ENCODE measurements around the gene PARD6G. TPM values are rescaled to one million over a fixed set of nuclear protein-coding genes. Genes with fewer than 3 reads are reported as not detected.

PARD6G gene
- polyA plus RNA-seq, 1 of the 3 experiments (the other 2 are of a cell fraction): 4.3 TPM

DNA sequence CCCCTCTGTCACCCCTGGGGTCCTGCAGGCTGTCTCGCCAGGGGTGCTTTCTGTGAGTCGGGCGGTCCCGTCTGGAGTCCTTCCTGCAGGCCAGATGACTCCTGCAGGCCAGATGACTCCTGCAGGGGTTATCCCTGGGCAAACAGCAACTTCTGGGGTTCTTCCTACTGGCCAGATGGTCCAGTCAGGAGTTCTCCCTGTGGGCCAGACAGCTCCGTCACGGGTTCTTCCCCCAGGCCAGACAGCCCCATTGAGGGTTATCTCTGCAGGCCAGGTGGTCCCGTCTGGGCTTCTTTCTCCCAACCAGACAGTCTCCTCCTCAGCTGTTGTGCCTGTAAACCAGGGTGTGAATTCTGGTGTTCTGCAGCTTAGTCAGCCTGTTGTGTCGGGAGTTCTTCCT is 110.6 kb downstream of the PARD6G start:
- Histone ChIP-seq H3K4me2 (no peak overlapping the region), H3F3A (replicated peaks; ENCODE audit: insufficient read depth) (no peaks in the 10 kb centered on the region), H3K36me3 (replicated peaks in 1 of 2; ENCODE audit: control insufficient read depth in 1 of 2, insufficient read depth in 2 of 2, low read length in 1 of 2) (peaks cover 53 to 76% of the 10 kb centered on the region in 2 experiments), H3K27me3 (ENCODE audit: insufficient read depth) (no peaks in the 10 kb centered on the region), H4K20me1 (ENCODE audit: insufficient read depth) (peaks cover 5% of the 10 kb centered on the region; the same call in 1 of the 2 replicates), H3K9me3 (no peaks in the 10 kb centered on the region), H2AFZ (ENCODE audit: low read depth) (no peak overlapping the region), H3K4me1 (ENCODE audit: control insufficient read depth in 1 of 2, insufficient read depth in 2 of 2, low read depth in 1 of 2, low read length in 1 of 2) (peaks cover 4 to 12% of the 10 kb centered on the region in 2 experiments; a peak in 1 of 4 replicates), H3K4me3 (ENCODE audit: low read depth in 2 of 2, low read length in 1 of 2) (no peak overlapping the region), H3K27ac (ENCODE audit: low read depth in 2 of 2, low read length in 1 of 2) (no peak overlapping the region; a peak in 1 of 4 replicates), H3K9me2 (no peaks in the 10 kb centered on the region), H3K79me2 (ENCODE audit: insufficient read depth) (peaks cover 38% of the 10 kb centered on the region), H3K9ac (no peak overlapping the region)
- POLR2A ChIA-PET: no interaction called here
- DNase-seq: peak; percentile 28
- TF ChIP-seq GATA2 (CRISPR knock-in tag; IDR thresholded peaks at IDR 0.05) (no peak), TEAD4 (IDR thresholded peaks at IDR 0.05; ENCODE audit: borderline replicate concordance, insufficient read depth) (no peak), SMC3 (IDR thresholded peaks at IDR 0.05; ENCODE audit: low read depth, low read length) (no peak)
- TF ChIP-seq, protein P1, sequence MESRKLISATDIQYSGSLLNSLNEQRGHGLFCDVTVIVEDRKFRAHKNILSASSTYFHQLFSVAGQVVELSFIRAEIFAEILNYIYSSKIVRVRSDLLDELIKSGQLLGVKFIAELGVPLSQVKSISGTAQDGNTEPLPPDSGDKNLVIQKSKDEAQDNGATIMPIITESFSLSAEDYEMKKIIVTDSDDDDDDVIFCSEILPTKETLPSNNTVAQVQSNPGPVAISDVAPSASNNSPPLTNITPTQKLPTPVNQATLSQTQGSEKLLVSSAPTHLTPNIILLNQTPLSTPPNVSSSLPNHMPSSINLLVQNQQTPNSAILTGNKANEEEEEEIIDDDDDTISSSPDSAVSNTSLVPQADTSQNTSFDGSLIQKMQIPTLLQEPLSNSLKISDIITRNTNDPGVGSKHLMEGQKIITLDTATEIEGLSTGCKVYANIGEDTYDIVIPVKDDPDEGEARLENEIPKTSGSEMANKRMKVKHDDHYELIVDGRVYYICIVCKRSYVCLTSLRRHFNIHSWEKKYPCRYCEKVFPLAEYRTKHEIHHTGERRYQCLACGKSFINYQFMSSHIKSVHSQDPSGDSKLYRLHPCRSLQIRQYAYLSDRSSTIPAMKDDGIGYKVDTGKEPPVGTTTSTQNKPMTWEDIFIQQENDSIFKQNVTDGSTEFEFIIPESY (IDR thresholded peaks at IDR 0.05; ENCODE audit: borderline replicate concordance, low read depth): no peak
- TF ChIP-seq, protein P2, sequence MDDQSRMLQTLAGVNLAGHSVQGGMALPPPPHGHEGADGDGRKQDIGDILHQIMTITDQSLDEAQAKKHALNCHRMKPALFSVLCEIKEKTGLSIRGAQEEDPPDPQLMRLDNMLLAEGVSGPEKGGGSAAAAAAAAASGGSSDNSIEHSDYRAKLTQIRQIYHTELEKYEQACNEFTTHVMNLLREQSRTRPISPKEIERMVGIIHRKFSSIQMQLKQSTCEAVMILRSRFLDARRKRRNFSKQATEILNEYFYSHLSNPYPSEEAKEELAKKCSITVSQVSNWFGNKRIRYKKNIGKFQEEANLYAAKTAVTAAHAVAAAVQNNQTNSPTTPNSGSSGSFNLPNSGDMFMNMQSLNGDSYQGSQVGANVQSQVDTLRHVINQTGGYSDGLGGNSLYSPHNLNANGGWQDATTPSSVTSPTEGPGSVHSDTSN (IDR thresholded peaks at IDR 0.05): no peak
- WGBS (ENCODE audit: low lambda C conversion rate): 92% methylated on average over 7 of the region's 8 CpGs
- CTCF ChIA-PET: no interaction called here

DNA sequence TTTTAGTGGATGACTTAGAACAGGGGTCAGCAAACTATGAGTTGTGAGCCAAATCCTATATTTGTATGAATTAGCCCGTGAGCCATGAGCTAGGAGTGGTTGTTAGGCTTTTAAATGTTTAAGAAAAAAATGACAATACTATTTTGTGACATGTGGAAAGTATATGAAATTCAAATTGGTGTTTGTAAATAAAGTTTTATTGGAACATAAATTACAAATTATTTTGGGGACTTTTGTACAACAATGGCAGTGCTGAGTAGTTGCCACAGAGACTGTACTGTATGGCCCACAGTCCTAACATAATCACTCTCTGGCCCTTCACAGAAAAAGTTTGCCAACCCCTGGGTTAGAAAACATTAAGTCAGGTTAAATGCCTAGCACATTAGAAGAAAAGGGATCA is 112.2 kb downstream of the PARD6G start:
- H3K4me3 ChIP-seq (ENCODE audit: low read depth in 2 of 2, low read length in 1 of 2): no peak overlapping the region
- 87% methylated on average over 1 of the region's 1 CpG for WGBS (ENCODE audit: low lambda C conversion rate)
- DNase-seq: no peak
- H3K9me3 ChIP-seq: no peaks in the 10 kb centered on the region
- peaks cover 12% of the 10 kb centered on the region for H4K20me1 ChIP-seq (ENCODE audit: insufficient read depth)
- peaks cover 4 to 15% of the 10 kb centered on the region in 2 experiments; a peak in 1 of 4 replicates for H3K4me1 ChIP-seq (ENCODE audit: control insufficient read depth in 1 of 2, insufficient read depth in 2 of 2, low read depth in 1 of 2, low read length in 1 of 2)
- no peaks in the 10 kb centered on the region for H3F3A ChIP-seq (replicated peaks; ENCODE audit: insufficient read depth)
- TF ChIP-seq TEAD4 (IDR thresholded peaks at IDR 0.05; ENCODE audit: borderline replicate concordance, insufficient read depth) (no peak), FOXM1 (IDR thresholded peaks at IDR 0.05; ENCODE audit: low read depth) (no peak), POLR2AphosphoS5 (IDR thresholded peaks at IDR 0.05; ENCODE audit: low read depth, low read length) (no peak), TAF1 (IDR thresholded peaks at IDR 0.05; ENCODE audit: borderline replicate concordance, low read depth, low read length) (no peak), FOSL2 (IDR thresholded peaks at IDR 0.05; ENCODE audit: borderline replicate concordance, low read depth) (no peak), RCOR1 (IDR thresholded peaks at IDR 0.05; ENCODE audit: low read length) (no peak), YY1 (IDR thresholded peaks at IDR 0.05; ENCODE audit: low read depth) (no peak), GABPA (IDR thresholded peaks at IDR 0.05; ENCODE audit: low read depth) (no peak), EZH2phosphoT487 (IDR thresholded peaks at IDR 0.05; ENCODE audit: borderline replicate concordance, low read depth) (no peak), RAD21 (IDR thresholded peaks at IDR 0.05; ENCODE audit: low read length) (no peak)
- TF ChIP-seq, protein P3, sequence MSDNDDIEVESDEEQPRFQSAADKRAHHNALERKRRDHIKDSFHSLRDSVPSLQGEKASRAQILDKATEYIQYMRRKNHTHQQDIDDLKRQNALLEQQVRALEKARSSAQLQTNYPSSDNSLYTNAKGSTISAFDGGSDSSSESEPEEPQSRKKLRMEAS (IDR thresholded peaks at IDR 0.05; ENCODE audit: low read depth): no peak
- TF ChIP-seq, protein P4, sequence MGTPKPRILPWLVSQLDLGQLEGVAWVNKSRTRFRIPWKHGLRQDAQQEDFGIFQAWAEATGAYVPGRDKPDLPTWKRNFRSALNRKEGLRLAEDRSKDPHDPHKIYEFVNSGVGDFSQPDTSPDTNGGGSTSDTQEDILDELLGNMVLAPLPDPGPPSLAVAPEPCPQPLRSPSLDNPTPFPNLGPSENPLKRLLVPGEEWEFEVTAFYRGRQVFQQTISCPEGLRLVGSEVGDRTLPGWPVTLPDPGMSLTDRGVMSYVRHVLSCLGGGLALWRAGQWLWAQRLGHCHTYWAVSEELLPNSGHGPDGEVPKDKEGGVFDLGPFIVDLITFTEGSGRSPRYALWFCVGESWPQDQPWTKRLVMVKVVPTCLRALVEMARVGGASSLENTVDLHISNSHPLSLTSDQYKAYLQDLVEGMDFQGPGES (IDR thresholded peaks at IDR 0.05; ENCODE audit: low read depth, low read length): no peak
- TF ChIP-seq, protein P5, sequence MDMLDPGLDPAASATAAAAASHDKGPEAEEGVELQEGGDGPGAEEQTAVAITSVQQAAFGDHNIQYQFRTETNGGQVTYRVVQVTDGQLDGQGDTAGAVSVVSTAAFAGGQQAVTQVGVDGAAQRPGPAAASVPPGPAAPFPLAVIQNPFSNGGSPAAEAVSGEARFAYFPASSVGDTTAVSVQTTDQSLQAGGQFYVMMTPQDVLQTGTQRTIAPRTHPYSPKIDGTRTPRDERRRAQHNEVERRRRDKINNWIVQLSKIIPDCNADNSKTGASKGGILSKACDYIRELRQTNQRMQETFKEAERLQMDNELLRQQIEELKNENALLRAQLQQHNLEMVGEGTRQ (IDR thresholded peaks at IDR 0.05; ENCODE audit: borderline replicate concordance, low read depth, low read length): no peak
- TF ChIP-seq, protein P6, sequence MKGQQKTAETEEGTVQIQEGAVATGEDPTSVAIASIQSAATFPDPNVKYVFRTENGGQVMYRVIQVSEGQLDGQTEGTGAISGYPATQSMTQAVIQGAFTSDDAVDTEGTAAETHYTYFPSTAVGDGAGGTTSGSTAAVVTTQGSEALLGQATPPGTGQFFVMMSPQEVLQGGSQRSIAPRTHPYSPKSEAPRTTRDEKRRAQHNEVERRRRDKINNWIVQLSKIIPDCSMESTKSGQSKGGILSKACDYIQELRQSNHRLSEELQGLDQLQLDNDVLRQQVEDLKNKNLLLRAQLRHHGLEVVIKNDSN (IDR thresholded peaks at IDR 0.05; ENCODE audit: borderline replicate concordance, low read depth): no peak
- TF ChIP-seq, protein P7, sequence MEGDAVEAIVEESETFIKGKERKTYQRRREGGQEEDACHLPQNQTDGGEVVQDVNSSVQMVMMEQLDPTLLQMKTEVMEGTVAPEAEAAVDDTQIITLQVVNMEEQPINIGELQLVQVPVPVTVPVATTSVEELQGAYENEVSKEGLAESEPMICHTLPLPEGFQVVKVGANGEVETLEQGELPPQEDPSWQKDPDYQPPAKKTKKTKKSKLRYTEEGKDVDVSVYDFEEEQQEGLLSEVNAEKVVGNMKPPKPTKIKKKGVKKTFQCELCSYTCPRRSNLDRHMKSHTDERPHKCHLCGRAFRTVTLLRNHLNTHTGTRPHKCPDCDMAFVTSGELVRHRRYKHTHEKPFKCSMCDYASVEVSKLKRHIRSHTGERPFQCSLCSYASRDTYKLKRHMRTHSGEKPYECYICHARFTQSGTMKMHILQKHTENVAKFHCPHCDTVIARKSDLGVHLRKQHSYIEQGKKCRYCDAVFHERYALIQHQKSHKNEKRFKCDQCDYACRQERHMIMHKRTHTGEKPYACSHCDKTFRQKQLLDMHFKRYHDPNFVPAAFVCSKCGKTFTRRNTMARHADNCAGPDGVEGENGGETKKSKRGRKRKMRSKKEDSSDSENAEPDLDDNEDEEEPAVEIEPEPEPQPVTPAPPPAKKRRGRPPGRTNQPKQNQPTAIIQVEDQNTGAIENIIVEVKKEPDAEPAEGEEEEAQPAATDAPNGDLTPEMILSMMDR (IDR thresholded peaks at IDR 0.05): no peak
- ChIA-PET CTCF (no interaction called here), POLR2A (no interaction called here)
- no peaks in the 10 kb centered on the region for H3K27me3 ChIP-seq (ENCODE audit: insufficient read depth)
- H3K36me3 ChIP-seq (replicated peaks in 1 of 2; ENCODE audit: control insufficient read depth in 1 of 2, insufficient read depth in 2 of 2, low read length in 1 of 2): peaks cover 51 to 71% of the 10 kb centered on the region in 2 experiments
- H3K79me2 ChIP-seq (ENCODE audit: insufficient read depth): peaks cover 52% of the 10 kb centered on the region
- no peaks in the 10 kb centered on the region for H3K9me2 ChIP-seq
- H3K4me2 ChIP-seq: no peak overlapping the region
- no peak overlapping the region for H3K9ac ChIP-seq
- no peak overlapping the region for H2AFZ ChIP-seq (ENCODE audit: low read depth)
- H3K27ac ChIP-seq (ENCODE audit: low read depth in 2 of 2, low read length in 1 of 2): no peak overlapping the region

All from SK-N-SH (cell line).